Esophagus squamous epithelium (tissue), 5 donors: Measurements from ENCODE around the gene GOLGA2. TPM values are rescaled to one million over a fixed set of nuclear protein-coding genes. Genes with fewer than 3 reads are reported as not detected.

Experiments used
- DNase-seq: peaks from one replicate; lab custom pipeline; 2025; lab: John Stamatoyannopoulos, UW
- H3K27ac ChIP-seq, 4 donors: fragments of 200-600 bp; sonication (generic); one replicate each; pipeline ENCODE4 v1.5.1; 2016 to 2019; ENCODE audit warnings: mild to moderate bottlenecking in 1 of 4
- H3K27me3 ChIP-seq, 4 donors: fragments of 200-600 bp; sonication (generic); 1 replicate in 3 of 4; 2 replicates in 1 of 4; pipeline versions ENCODE4 v1.5.1 to v1.6.0; 2017 to 2021; ENCODE audit warnings: antibody characterized with exemption in 1 of 4
- H3K36me3 ChIP-seq, 3 donors: fragments of 200-600 bp; sonication (generic); one replicate each; pipeline ENCODE4 v1.5.1; 2016 to 2019
- H3K4me1 ChIP-seq, 3 donors: fragments of 200-600 bp; sonication (generic); one replicate each; pipeline ENCODE4 v1.5.1; 2017 to 2019
- H3K4me3 ChIP-seq, 4 donors: fragments of 200-600 bp; sonication (generic); 1 replicate in 3 of 4; 2 replicates in 1 of 4; pipeline ENCODE4 v1.5.1; 2016 to 2019; ENCODE audit warnings: mild to moderate bottlenecking in 2 of 4, moderate library complexity in 1 of 4
- H3K9me3 ChIP-seq, 3 donors: fragments of 200-600 bp; sonication (generic); one replicate each; pipeline ENCODE4 v1.5.1; 2016 to 2019
- POLR2A ChIP-seq, 4 donors: fragments of 450-650 bp; IDR thresholded peaks; one replicate each; pipeline ENCODE4 v1.6.1; 2017; ENCODE audit warnings: antibody characterized with exemption in 4 of 4, mild to moderate bottlenecking in 4 of 4, moderate library complexity in 3 of 4
- WGBS, 2 donors: methylation state at CpG; one replicate each; pipeline ENCODE4 v1.1.5; 2018; 5-methylcytosine and 5-hydroxymethylcytosine counted together
- intact Hi-C: fragments of 100-400 bp; cut with DNase I; formaldehyde crosslinking; loops from one replicate; pipeline ENCODE4 v1.15.0; 2022
- total RNA-seq, 4 donors: library from RNA; depleted of rRNA; stranded (reverse); fragments of >200 nt; gene quantifications; one replicate each; pipeline ENCODE4 v1.1.0, GENCODE V29; 2016
- TF ChIP-seq, protein P1 (sequence below), 6 experiments: fragments of 450-650 bp in 4 of 6; fragments of 200-600 bp in 2 of 6; sonication (generic) in 2 of 6; IDR thresholded peaks; one replicate each; pipeline ENCODE4 v1.5.1; 2016 to 2019; ENCODE audit warnings: antibody characterized with exemption in 6 of 6, mild to moderate bottlenecking in 4 of 6, moderate library complexity in 4 of 6
- donor health status: DM: yes; HTN: yes; CAD: no.

The GOLGA2 gene
- total RNA-seq, 4 donors from 2014 or later: 76.1 to 92.0 (median 89.2) TPM

DNA sequence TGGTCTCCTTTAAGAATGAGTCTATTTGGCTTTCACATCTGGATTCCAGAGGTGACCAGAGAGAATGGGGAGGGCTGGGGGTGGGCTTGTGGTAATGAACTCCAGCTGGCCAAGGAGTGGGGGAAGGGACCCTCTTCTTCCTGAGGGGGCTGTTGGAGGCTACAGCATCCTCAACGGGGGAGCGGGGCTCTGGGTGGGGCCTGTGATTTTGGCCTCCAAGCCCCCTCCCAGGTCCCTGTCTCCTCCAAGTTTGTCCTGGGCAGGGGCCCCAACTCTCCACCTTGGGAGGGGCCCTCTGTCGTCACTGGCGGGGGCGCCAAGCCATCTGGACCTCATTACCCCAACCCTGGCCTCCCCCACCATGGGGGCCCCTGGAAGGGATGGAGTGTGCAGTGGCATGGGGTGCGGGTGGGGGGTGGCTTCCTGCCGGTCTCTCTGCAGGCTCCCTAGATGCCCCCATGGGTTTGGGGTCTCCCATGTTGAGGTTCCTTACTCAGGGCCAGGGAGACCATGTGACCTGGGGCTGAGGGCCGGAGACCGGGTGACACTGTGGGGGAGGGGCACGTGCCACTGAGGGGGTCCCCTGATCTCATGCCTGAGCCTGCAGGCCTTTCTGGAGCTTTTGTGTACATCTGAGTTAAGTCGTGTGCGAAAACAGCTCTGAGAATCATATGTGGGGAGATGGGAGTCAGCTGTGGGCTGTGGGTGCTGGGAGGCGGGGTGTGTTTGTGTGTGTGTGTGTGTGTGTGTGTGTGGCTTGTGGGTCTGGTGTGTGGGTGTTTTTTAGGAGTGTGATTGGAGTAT is 32.4 kb downstream of the GOLGA2 start:
- 42 to 80% methylated on average over 1 to 4 of the region's 13 CpGs for WGBS, 2 donors
- Histone ChIP-seq H3K4me3 (peak overlapping the region in 2 of 4 donors; percentile 9 to 57), H3K27me3 (peaks cover 0 to 25% (median 0%) of the 10 kb centered on the region in 4 donors), H3K9me3 (no peaks in the 10 kb centered on the region), H3K27ac (peak overlapping the region; percentile 51 to 89 (median 68)), H3K36me3 (no peaks in the 10 kb centered on the region), H3K4me1 (peaks cover 10 to 34% (median 14%) of the 10 kb centered on the region in 3 donors)
- DNase-seq: no peak
- TF ChIP-seq POLR2A (IDR thresholded peaks at IDR 0.05): no peak
- TF ChIP-seq, protein P1, sequence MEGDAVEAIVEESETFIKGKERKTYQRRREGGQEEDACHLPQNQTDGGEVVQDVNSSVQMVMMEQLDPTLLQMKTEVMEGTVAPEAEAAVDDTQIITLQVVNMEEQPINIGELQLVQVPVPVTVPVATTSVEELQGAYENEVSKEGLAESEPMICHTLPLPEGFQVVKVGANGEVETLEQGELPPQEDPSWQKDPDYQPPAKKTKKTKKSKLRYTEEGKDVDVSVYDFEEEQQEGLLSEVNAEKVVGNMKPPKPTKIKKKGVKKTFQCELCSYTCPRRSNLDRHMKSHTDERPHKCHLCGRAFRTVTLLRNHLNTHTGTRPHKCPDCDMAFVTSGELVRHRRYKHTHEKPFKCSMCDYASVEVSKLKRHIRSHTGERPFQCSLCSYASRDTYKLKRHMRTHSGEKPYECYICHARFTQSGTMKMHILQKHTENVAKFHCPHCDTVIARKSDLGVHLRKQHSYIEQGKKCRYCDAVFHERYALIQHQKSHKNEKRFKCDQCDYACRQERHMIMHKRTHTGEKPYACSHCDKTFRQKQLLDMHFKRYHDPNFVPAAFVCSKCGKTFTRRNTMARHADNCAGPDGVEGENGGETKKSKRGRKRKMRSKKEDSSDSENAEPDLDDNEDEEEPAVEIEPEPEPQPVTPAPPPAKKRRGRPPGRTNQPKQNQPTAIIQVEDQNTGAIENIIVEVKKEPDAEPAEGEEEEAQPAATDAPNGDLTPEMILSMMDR (IDR thresholded peaks at IDR 0.05): no peak
- intact Hi-C loops: no loop called here

DNA sequence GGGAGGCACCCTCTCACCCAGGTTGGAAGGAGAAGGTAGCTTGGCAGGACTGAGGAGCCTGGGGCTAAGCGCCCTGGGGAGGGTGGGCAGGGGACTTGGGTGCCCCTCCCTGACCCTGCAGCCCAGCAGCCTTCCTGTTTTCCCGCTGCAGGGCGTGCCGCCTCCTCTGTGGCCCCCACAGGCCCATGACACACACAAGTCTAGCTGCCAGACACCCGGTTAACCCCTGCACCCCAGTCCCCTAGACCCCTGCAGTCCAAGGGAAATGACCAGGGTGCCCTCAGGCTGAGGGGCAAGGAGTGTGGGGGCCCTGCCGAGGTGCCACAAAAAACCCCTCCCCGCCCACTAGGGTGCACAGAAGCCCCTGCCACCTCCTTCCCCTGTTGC is 33.0 kb downstream of the GOLGA2 start:
- TF ChIP-seq POLR2A (IDR thresholded peaks at IDR 0.05): no peak
- TF ChIP-seq, protein P1 (IDR thresholded peaks at IDR 0.05): no peak
- 40% methylated on average over 1 of the region's 7 CpGs; no CpG with 5 or more reads in 1 of the 2 donors for WGBS, 2 donors
- intact Hi-C loops: no loop called here
- peak overlapping the region in 1 of 4 donors; percentile 15 for H3K4me3 ChIP-seq
- no peaks in the 10 kb centered on the region for H3K36me3 ChIP-seq
- H3K4me1 ChIP-seq: peaks cover 10 to 34% (median 14%) of the 10 kb centered on the region in 3 donors
- no peaks in the 10 kb centered on the region for H3K9me3 ChIP-seq
- no peak for DNase-seq
- peak overlapping the region; percentile 51 to 89 (median 68) for H3K27ac ChIP-seq
- peaks cover 0 to 25% (median 0%) of the 10 kb centered on the region in 4 donors for H3K27me3 ChIP-seq

DNA sequence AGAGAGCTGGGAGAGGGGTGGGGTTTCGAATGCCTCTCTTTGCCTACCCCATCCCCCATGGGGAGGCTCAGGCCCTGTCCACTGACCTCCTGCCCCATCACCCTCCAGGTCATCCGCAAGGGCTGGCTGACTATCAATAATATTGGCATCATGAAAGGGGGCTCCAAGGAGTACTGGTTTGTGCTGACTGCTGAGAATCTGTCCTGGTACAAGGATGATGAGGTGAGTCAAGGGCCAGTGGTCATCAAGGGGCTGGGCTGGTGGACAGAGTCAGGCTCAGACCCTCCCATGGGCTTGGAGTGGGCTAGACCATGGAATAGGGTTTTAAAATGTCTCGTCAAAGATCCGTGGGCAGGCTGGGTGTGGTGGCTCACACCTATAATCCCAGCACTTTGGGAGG is 33.7 kb downstream of the GOLGA2 start:
- no peaks in the 10 kb centered on the region for H3K9me3 ChIP-seq
- H3K36me3 ChIP-seq: no peaks in the 10 kb centered on the region
- peaks cover 10 to 34% (median 14%) of the 10 kb centered on the region in 3 donors for H3K4me1 ChIP-seq
- no peak overlapping the region for H3K4me3 ChIP-seq
- intact Hi-C loops: no loop called here
- H3K27ac ChIP-seq: peak overlapping the region in 3 of 4 donors; percentile 55 to 89 (median 80)
- DNase-seq: no peak
- H3K27me3 ChIP-seq: peaks cover 0 to 25% (median 0%) of the 10 kb centered on the region in 4 donors
- TF ChIP-seq POLR2A (IDR thresholded peaks at IDR 0.05): no peak
- TF ChIP-seq, protein P1 (IDR thresholded peaks at IDR 0.05): no peak
- 57% methylated on average over 3 of the region's 4 CpGs; no CpG with 5 or more reads in 1 of the 2 donors for WGBS, 2 donors

DNA sequence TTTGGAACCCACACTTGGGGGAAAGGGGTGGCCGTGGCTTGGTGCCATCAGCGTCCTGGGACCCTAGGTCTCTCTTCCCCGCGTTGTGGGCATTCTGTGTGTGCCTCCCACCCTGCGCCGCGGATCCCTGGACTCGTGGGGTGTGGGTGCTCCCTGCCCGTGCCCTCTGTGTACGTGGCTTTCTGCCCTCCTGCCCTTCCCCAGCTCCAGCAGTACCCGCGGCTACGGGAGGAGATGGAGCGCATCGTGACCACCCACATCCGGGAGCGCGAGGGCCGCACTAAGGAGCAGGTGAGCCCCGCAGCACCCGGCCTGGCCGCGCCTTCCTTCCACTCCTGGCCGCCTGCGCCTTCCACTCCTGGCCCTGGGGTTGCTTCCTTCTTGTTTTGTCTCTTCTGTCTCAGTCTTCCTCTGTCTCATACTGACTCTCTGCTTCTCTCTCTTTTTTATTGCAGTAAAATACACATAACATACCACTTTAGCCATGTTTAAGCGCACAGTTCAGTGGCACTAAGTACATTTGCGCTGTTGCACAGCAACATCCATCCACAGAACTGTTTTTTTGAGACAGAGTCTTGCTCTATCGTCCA is 41.9 kb downstream of the GOLGA2 start:
- H3K9me3 ChIP-seq: no peaks in the 10 kb centered on the region
- intact Hi-C loops: no loop called here
- WGBS, 2 donors: 86 to 88% methylated on average over 15 to 21 of the region's 28 CpGs
- TF ChIP-seq POLR2A (IDR thresholded peaks at IDR 0.05): no peak
- TF ChIP-seq, protein P1 (IDR thresholded peaks at IDR 0.05): no peak
- no peak for DNase-seq
- H3K4me3 ChIP-seq: no peak overlapping the region
- no peaks in the 10 kb centered on the region for H3K36me3 ChIP-seq
- H3K27me3 ChIP-seq: no peaks in the 10 kb centered on the region
- H3K27ac ChIP-seq: no peak overlapping the region
- H3K4me1 ChIP-seq: no peaks in the 10 kb centered on the region
